ENCODE measurements around the gene MSRB2.
A peak's percentile ranks its signal among the peaks of the same experiment; 100 is the strongest.
"Not testable (repeated sequence)": the region's sequence is repeated elsewhere in the genome, so short reads cannot be mapped to it uniquely, and the experiment has no call there.

The MSRB2 gene

DNA sequence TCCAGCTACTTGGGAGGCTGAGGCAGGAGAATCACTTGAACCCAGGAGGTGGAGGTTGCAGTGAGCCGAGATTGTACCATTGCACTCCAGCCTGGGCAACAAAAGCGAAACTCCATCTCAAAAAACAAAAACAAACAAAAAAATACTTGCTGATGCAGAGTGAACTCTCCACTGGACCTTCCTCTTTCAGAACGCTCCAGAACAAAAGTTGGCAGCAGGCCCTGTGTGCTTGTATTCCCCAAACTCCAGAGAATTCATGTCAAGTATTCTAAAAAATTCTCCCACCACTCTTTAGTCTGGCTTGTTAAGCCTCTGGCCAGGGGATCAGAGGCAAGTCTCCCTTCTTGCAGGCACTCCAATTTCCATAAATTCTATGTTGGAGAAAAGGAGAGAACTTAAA lies 22.8 kb upstream of the MSRB2 start:
- H3K27me3 ChIP-seq (ENCODE audit: low read depth, low read length); H3K4me1 ChIP-seq (ENCODE audit: control insufficient read depth in 1 of 2, insufficient read depth in 2 of 2, low read length in 2 of 2); H3K36me3 ChIP-seq (ENCODE audit: control insufficient read depth in 1 of 2, insufficient read depth in 2 of 2, low read length in 2 of 2); H3K9me3 ChIP-seq (ENCODE audit: control insufficient read depth in 1 of 2, low read length in 2 of 2); H3K27ac ChIP-seq (ENCODE audit: low read length); H3K4me3 ChIP-seq (ENCODE audit: low read depth in 1 of 2, low read length in 2 of 2): not testable (repeated sequence)

DNA sequence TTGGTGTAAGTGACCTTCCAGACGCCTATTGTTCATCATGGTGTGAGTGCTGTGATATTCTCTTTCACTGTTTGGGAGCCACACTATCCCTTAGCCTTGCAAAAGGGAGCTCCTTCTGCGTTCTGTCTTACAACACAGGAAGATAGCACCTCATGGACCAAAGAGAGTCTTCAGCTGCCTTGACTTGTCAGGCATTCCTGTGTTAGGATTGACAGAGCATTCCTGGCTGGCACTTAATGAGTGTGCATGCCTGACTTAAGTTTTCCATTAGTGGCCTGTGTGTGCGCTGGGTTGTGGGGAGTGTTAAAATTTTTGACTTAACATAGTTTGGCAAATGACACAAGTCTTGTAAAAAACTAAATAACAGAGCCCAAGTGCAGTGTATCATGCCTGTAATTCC lies 21.9 kb upstream of the MSRB2 start:
- peaks cover 0 to under 1% of the 10 kb centered on the region in 2 donors for H3K4me1 ChIP-seq (ENCODE audit: control insufficient read depth in 1 of 2, insufficient read depth in 2 of 2, low read length in 2 of 2)
- H3K27me3 ChIP-seq (ENCODE audit: low read depth, low read length), result no peaks in the 10 kb centered on the region
- H3K4me3 ChIP-seq (ENCODE audit: low read depth in 1 of 2, low read length in 2 of 2), result no peak overlapping the region
- no peaks in the 10 kb centered on the region for H3K36me3 ChIP-seq (ENCODE audit: control insufficient read depth in 1 of 2, insufficient read depth in 2 of 2, low read length in 2 of 2)
- H3K27ac ChIP-seq (ENCODE audit: low read length), result no peak overlapping the region
- H3K9me3 ChIP-seq (ENCODE audit: control insufficient read depth in 1 of 2, low read length in 2 of 2), result no peaks in the 10 kb centered on the region

DNA sequence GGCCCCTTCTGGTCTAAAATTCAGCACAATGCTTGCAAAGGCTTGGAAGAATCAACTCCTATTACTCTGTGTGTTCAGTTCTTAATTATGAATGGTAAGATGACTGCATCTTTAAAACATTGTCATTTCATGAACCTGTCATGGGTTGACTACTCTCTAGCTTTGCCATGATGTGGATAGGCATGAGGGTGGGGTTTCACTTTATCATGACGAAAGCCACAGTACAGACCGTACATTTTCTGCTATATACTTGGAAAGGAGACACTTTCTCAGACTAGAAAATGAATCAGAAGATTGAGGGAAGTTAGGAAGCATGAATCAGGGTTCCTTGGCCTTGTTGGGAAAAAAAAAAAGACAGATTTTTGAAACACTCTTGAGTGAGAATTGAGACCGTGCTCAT lies 19.7 kb upstream of the MSRB2 start:
- H3K4me1 ChIP-seq (ENCODE audit: control insufficient read depth in 1 of 2, insufficient read depth in 2 of 2, low read length in 2 of 2), result no peaks in the 10 kb centered on the region
- no peak overlapping the region for H3K4me3 ChIP-seq (ENCODE audit: low read depth in 1 of 2, low read length in 2 of 2)
- H3K36me3 ChIP-seq (ENCODE audit: control insufficient read depth in 1 of 2, insufficient read depth in 2 of 2, low read length in 2 of 2), result no peaks in the 10 kb centered on the region
- no peak overlapping the region for H3K27ac ChIP-seq (ENCODE audit: low read length)
- H3K9me3 ChIP-seq (ENCODE audit: control insufficient read depth in 1 of 2, low read length in 2 of 2), result no peaks in the 10 kb centered on the region
- no peaks in the 10 kb centered on the region for H3K27me3 ChIP-seq (ENCODE audit: low read depth, low read length)

DNA sequence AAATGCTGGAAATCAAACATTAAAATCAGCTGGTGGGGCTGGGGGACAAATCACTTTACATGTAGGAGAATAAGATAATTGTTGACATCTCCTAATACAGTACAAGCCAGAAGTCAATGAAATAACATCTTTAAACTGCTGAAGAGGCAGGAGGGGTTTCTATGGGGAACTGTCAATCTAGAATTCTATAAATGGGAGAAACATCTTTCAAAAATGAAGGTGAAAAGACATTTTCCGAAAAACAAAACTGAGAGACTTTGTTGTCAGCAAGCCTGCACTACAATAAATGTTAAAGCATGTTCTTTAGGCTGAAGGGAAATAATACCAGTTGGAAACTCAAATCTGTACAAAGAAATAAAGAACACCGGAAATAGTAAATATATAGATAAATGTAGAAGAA lies 17.3 kb upstream of the MSRB2 start:
- H3K27ac ChIP-seq (ENCODE audit: low read length), result no peak overlapping the region
- no peaks in the 10 kb centered on the region for H3K36me3 ChIP-seq (ENCODE audit: control insufficient read depth in 1 of 2, insufficient read depth in 2 of 2, low read length in 2 of 2)
- H3K9me3 ChIP-seq (ENCODE audit: control insufficient read depth in 1 of 2, low read length in 2 of 2), result no peaks in the 10 kb centered on the region
- H3K4me1 ChIP-seq (ENCODE audit: control insufficient read depth in 1 of 2, insufficient read depth in 2 of 2, low read length in 2 of 2), result no peaks in the 10 kb centered on the region
- H3K27me3 ChIP-seq (ENCODE audit: low read depth, low read length), result no peaks in the 10 kb centered on the region
- H3K4me3 ChIP-seq (ENCODE audit: low read depth in 1 of 2, low read length in 2 of 2), result no peak overlapping the region

DNA sequence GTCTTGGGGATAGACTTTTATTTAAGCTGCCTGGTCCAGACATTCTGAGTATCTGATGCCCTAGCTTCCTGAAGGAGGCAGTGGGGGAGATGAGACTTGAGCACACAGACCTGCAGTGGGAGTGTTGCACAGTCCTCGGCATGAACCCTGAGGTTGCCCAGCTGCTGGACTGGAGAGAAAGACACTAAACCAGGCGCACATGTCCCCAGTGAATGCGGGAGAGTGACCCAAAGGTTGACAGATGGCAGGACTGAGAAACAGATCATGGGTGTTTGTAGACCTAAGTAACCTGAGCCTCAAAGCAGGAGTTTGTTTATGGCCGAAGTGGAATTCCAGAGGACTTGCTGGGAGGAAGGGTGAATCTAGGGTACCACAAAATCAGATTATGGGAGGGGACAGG lies 15.7 kb upstream of the MSRB2 start:
- Histone ChIP-seq H3K36me3 (ENCODE audit: control insufficient read depth in 1 of 2, insufficient read depth in 2 of 2, low read length in 2 of 2) (no peaks in the 10 kb centered on the region), H3K4me1 (ENCODE audit: control insufficient read depth in 1 of 2, insufficient read depth in 2 of 2, low read length in 2 of 2) (no peaks in the 10 kb centered on the region), H3K4me3 (ENCODE audit: low read depth in 1 of 2, low read length in 2 of 2) (no peak overlapping the region), H3K9me3 (ENCODE audit: control insufficient read depth in 1 of 2, low read length in 2 of 2) (no peaks in the 10 kb centered on the region), H3K27ac (ENCODE audit: low read length) (no peak overlapping the region), H3K27me3 (ENCODE audit: low read depth, low read length) (no peaks in the 10 kb centered on the region)

DNA sequence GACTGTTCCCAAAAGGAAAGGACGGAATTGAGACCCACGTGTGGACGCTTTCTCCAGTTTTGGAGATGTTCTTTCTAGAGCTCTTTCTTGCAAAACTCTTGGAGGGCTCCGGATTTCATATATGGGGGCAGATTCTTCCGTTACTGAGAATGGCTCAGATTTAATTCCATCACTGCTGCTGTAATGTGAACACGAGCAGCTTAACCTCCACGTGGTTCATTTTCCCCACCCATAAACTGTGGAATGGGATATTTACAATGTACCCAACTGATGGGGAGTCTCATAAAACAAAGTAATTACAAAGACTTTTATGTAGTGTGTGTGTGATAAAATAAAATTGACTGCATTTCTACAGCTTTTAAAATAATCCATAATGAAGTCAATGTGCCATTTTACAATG lies 15.1 kb upstream of the MSRB2 start:
- Histone ChIP-seq H3K4me3 (ENCODE audit: low read depth in 1 of 2, low read length in 2 of 2) (no peak overlapping the region), H3K27ac (ENCODE audit: low read length) (no peak overlapping the region), H3K9me3 (ENCODE audit: control insufficient read depth in 1 of 2, low read length in 2 of 2) (no peaks in the 10 kb centered on the region), H3K36me3 (ENCODE audit: control insufficient read depth in 1 of 2, insufficient read depth in 2 of 2, low read length in 2 of 2) (no peaks in the 10 kb centered on the region), H3K4me1 (ENCODE audit: control insufficient read depth in 1 of 2, insufficient read depth in 2 of 2, low read length in 2 of 2) (no peaks in the 10 kb centered on the region), H3K27me3 (ENCODE audit: low read depth, low read length) (no peaks in the 10 kb centered on the region)

DNA sequence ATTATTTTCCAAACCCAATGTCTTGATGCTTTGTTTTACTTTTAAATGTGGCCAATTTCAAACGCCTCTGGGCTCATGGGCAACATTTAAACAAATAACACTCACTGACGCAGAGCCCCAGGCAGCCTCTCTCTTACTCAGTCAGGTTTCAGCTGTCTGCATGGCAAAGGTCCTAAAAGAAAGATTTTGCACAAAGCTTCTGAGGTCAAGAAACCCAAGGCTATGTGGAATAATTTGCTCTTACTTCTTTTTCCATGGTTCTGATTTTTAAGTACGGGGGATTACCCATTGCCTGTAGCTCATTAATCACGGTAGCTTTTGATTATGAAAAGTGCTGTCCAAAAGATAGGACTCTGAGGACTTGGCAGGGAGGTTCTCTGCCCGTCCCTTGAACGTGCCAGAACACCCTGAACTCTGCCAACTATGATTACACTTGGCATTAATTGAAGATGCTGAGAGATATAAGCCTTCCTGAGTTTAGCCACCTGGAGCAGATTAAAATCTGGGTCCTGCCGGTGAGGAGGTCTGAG lies 14.1 kb upstream of the MSRB2 start:
- Histone ChIP-seq H3K4me1 (ENCODE audit: control insufficient read depth in 1 of 2, insufficient read depth in 2 of 2, low read length in 2 of 2) (no peaks in the 10 kb centered on the region), H3K9me3 (ENCODE audit: control insufficient read depth in 1 of 2, low read length in 2 of 2) (no peaks in the 10 kb centered on the region), H3K27me3 (ENCODE audit: low read depth, low read length) (no peaks in the 10 kb centered on the region), H3K4me3 (ENCODE audit: low read depth in 1 of 2, low read length in 2 of 2) (peak overlapping the region; percentile 4 to 20), H3K36me3 (ENCODE audit: control insufficient read depth in 1 of 2, insufficient read depth in 2 of 2, low read length in 2 of 2) (no peaks in the 10 kb centered on the region), H3K27ac (ENCODE audit: low read length) (no peak overlapping the region)

DNA sequence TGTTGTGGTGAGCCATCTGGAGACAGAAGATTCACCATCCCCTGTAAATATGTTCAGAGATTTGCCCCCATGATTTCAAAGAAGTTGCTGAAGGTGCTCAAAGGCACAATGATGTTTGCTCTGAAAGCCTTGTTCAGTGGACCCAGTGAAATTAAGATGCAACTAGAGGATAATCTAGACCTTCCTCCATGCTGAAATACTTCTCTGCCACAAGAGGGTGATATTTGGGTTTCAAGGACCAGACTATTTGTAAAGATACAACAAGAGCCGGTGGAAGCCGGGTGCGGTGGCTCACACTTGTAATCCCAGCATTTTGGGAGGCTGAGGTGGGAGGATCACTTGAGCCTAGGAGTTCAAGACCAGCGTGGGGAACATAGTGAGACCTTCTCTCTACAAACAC lies 13.5 kb upstream of the MSRB2 start:
- no peak overlapping the region for H3K4me3 ChIP-seq (ENCODE audit: low read depth in 1 of 2, low read length in 2 of 2)
- H3K4me1 ChIP-seq (ENCODE audit: control insufficient read depth in 1 of 2, insufficient read depth in 2 of 2, low read length in 2 of 2), result no peaks in the 10 kb centered on the region
- H3K27ac ChIP-seq (ENCODE audit: low read length), result no peak overlapping the region
- H3K27me3 ChIP-seq (ENCODE audit: low read depth, low read length), result no peaks in the 10 kb centered on the region
- no peaks in the 10 kb centered on the region for H3K9me3 ChIP-seq (ENCODE audit: control insufficient read depth in 1 of 2, low read length in 2 of 2)
- H3K36me3 ChIP-seq (ENCODE audit: control insufficient read depth in 1 of 2, insufficient read depth in 2 of 2, low read length in 2 of 2), result no peaks in the 10 kb centered on the region

DNA sequence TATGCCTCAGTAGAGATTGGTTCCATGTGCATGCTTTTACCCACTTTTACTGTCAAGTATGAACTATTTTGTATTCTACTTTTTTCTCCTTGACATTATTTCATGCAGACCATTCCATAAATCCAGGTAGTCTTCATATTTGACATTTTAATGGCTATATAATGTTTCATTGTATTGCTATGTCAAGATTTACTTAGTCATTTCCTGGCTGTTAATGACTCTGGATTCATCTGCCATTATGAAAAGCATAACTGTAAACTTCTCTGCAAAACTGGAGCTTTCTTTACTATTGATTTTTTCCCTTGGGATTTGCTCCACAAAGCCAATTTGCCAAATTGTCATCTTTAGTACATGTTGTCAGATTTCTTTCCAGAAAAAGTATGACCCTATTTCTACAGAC lies 6.8 kb upstream of the MSRB2 start:
- H3K9me3 ChIP-seq (ENCODE audit: control insufficient read depth in 1 of 2, low read length in 2 of 2), result peaks cover 4 to 5% of the 10 kb centered on the region in 2 donors
- H3K27me3 ChIP-seq (ENCODE audit: low read depth, low read length), result no peaks in the 10 kb centered on the region
- H3K4me3 ChIP-seq (ENCODE audit: low read depth in 1 of 2, low read length in 2 of 2), result no peak overlapping the region
- H3K27ac ChIP-seq (ENCODE audit: low read length), result no peak overlapping the region
- no peaks in the 10 kb centered on the region for H3K36me3 ChIP-seq (ENCODE audit: control insufficient read depth in 1 of 2, insufficient read depth in 2 of 2, low read length in 2 of 2)
- H3K4me1 ChIP-seq (ENCODE audit: control insufficient read depth in 1 of 2, insufficient read depth in 2 of 2, low read length in 2 of 2), result no peaks in the 10 kb centered on the region

DNA sequence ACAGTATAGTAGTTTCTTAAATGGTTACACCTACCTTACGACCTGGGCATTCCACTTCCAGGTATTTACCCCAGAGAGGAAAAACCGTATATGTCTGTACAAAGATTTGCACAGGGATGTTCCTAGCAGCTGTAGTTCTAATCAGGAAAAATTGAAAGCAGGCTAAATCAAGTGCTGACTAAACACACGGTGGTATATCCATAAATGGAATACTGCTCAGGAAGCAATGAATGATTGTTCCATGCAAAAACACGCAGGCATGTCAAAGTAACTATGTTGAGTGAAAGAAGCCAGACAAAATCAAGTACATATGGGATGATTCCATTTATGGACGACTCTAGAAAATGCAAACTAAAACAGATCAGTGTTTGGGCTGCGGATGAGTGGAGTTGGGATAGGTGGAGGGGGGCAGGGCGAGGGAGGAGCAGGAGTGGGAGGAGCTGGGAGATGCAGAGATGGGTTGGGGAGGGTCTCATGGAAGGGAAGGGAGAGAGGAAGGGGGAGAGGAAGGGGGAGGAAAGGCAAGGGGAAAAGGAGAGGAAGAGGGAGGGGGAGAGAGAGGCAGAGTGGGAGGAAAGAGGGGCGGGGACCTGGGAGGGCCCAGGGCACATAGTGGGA lies 484 bp upstream of the MSRB2 start:
- H3K36me3 ChIP-seq (ENCODE audit: control insufficient read depth in 1 of 2, insufficient read depth in 2 of 2, low read length in 2 of 2), result no peaks in the 10 kb centered on the region
- H3K27me3 ChIP-seq (ENCODE audit: low read depth, low read length), result no peaks in the 10 kb centered on the region
- peak overlapping the region; percentile 67 for H3K27ac ChIP-seq (ENCODE audit: low read length)
- peaks cover 4 to 5% of the 10 kb centered on the region in 2 donors for H3K9me3 ChIP-seq (ENCODE audit: control insufficient read depth in 1 of 2, low read length in 2 of 2)
- H3K4me3 ChIP-seq (ENCODE audit: low read depth in 1 of 2, low read length in 2 of 2), result peak overlapping the region; percentile 47 to 74
- H3K4me1 ChIP-seq (ENCODE audit: control insufficient read depth in 1 of 2, insufficient read depth in 2 of 2, low read length in 2 of 2), result peaks cover 0 to 17% of the 10 kb centered on the region in 2 donors

DNA sequence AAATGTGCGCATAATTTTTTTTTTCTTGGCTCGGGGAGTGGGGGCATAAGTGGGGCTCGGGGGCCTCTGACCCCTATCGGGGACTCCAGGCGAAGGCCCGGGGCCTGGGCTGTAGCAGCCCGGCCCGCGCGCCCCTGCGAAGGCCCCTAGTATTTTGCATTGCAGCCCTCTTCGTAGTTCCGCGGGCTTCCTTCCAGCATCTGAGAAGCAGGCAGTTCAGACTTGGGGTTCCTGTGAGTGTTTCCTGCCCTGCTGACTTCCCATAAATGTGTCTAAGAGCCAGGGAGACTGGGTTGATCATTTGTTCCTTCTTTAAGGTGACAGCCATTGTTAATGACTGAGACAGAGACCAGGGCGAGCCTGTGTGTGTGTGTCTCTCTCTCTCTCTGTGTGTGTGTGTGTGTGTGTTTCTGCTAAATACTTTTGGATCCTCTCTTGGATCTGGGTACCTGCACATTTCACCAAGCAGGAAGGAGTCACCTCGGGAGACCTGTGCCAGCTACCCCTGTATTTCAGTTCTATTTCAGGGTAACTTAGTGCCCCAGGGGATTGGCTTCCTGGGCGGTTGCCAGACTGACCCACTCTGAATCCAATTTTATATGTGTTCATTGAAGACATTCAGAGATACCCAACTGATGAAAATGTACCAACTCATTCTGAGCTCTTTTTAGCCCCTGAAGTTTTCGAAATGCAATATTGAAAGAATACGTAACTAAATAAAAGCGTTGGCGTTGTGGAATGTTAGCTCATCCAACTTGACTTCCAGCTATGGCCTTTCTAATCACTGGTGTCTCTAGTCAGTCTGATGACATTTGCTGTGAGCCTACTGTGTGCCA lies 805 bp downstream of the MSRB2 start:
- no peaks in the 10 kb centered on the region for H3K27me3 ChIP-seq (ENCODE audit: low read depth, low read length)
- H3K36me3 ChIP-seq (ENCODE audit: control insufficient read depth in 1 of 2, insufficient read depth in 2 of 2, low read length in 2 of 2), result no peaks in the 10 kb centered on the region
- peaks cover 4 to 5% of the 10 kb centered on the region in 2 donors for H3K9me3 ChIP-seq (ENCODE audit: control insufficient read depth in 1 of 2, low read length in 2 of 2)
- peak overlapping the region; percentile 95 for H3K27ac ChIP-seq (ENCODE audit: low read length)
- H3K4me1 ChIP-seq (ENCODE audit: control insufficient read depth in 1 of 2, insufficient read depth in 2 of 2, low read length in 2 of 2), result peaks cover 0 to 23% of the 10 kb centered on the region in 2 donors
- H3K4me3 ChIP-seq (ENCODE audit: low read depth in 1 of 2, low read length in 2 of 2), result peak overlapping the region; percentile 74 to 86
